NT2/D1 (cell line): ENCODE data around the gene TGFBR1.

Source experiments
- SUZ12 ChIP-seq: IDR thresholded peaks from 2 replicates; pipeline ENCODE4 v1.6.1; 2011; ENCODE audit not compliant: insufficient read length, insufficient read depth; ENCODE audit errors: extremely low read depth
- YY1 ChIP-seq: IDR thresholded peaks from 2 replicates; pipeline ENCODE4 v1.6.1; 2011; ENCODE audit not compliant: insufficient read length, insufficient read depth
- ZNF274 ChIP-seq: IDR thresholded peaks from 2 replicates; pipeline ENCODE4 v1.6.1; 2011; ENCODE audit warnings: mild to moderate bottlenecking, low read depth, low read length

DNA sequence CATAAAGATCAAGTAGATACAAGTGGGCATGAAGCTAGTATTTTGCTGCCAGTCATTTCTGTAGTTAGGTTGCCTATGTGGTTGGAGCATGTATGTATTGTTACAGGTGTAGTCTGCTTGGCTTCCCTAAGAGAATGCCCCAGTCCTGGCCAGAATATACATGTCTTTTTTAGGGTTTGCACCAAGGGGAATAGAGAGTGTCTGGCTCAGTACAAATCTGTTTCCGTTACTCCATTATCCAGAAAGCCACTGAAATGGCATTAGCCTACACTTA is 23.2 kb downstream of the TGFBR1 start:
- no peak for TF ChIP-seq YY1
- TF ChIP-seq SUZ12 = no peak
- TF ChIP-seq ZNF274 = no peak
